ENCODE data around the gene ETDA.
"Not testable (repeated sequence)": the region's sequence is repeated elsewhere in the genome, so short reads cannot be mapped to it uniquely, and the experiment has no call there.

ETDA gene

DNA sequence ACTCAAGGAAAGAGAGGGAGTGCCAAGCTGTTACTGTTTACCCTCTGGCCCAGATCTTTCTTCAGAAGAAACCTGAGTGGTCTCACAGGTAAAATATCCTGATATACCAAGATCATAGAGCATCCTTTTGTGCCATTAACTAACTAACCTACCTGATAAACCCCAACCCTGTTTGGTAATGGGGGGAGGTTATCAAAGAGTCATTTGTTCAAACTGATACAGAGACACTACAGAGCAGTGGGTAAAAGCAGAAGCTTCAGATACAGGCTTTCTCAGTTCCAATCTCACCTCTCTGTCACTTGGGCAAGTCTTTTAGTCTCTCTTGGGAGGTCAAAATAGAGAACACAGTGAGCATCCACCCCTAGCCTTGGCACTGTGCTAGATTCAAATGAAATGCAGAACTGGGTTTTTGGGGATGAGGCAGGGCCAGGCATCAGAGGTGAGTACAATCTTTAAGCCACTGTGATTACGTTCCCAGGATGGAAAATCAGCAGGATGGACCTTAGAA, at the start of gene ETDA:
Gene ETDA (plus strand): TSS at position 51 of the 508 bp plus-strand sequence. CDS start 1,216 bp downstream, outside the sequence.
- DNase-seq, result not testable (repeated sequence)

GRCh38 chrX:135206427-135206826, 45.4 kb upstream of the ETDA start:
- DNase-seq, result peak; percentile 29

DNA sequence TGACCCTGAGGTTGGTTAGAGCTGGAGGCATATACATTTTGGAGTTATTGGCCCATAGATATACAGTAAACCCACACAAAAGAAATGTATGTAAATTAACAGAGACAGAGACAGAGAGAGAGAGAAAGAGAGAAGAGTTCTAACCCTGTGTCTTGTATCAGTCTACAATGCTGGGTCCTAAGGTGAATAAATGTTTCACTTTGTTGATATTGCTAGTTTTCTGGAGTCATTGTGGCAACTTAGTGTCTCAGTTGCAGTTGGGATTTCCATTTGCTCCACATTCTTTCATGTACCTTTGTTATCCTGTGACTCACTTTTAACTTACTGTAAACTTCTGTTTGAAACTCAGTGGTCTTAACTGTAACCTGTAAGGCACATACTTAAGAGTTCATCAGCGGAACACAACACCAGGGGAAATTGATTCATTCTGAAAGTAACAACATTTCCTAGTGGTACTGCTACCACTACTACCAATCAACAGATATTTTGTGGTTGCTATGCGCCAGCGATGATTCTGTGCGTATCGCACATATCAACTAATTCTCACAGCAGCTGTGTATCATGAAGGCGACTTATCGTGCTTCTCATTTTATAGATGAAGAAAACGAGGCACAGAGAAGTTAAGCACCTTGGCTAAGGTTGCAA, 38.5 kb upstream of the ETDA start:
- DNase-seq, result peak; percentile 68

- not testable (repeated sequence) for DNase-seq
Measured at GRCh38 chrX:135245989-135246388, 5.9 kb upstream of the ETDA start.

DNA sequence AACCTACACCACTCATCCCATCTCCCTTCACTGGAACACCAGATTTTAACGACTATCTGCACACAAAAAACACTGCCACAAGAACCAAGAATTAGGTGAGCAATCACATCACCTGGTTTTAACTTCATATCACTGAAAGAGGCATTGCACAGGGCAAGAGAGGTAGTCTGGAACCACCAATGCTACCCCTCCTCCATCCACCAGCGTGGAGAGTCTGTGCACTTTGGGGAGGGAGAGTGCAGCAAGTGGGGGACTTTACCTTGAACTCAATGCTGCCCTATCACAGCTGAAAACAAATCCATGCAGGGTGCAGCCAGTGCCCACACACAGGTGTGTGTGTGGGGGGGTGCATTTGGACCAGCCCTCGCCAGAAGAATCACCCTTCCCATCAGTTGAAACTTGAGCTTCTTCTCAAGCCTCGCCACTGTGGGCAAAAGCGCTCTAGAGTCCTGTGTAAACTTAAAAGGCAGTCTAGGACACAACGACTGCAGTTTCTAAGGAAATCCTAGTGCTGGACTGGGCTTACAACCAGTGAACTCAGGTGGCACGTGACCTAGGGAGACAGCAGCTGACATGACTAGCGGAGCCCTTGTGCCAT, 4.3 kb downstream of the ETDA start:
- DNase-seq, result not testable (repeated sequence)

DNA sequence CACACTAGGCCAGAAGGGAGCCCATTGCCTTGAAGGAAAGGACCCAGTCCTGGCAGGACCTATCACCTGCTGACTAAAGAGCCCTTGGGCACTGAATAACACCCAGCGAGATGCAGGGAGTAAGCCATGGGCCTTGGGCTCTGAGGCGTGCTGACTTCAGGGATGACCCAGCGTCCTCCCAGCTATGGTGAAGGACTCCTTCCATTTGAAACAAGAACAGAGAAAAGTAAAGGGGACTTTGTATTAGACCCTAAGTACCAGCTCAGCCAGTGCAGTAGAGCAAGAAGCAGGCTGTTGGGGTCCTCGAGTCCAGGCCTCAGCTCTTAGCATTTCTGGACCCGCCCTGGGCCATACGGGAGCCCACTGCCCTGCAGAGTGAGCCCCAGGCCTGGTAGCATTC, 5.1 kb downstream of the ETDA start:
- no peak for DNase-seq

GRCh38 chrX:135257469-135257868, 5.6 kb downstream of the ETDA start:
- DNase-seq, result no peak

DNA sequence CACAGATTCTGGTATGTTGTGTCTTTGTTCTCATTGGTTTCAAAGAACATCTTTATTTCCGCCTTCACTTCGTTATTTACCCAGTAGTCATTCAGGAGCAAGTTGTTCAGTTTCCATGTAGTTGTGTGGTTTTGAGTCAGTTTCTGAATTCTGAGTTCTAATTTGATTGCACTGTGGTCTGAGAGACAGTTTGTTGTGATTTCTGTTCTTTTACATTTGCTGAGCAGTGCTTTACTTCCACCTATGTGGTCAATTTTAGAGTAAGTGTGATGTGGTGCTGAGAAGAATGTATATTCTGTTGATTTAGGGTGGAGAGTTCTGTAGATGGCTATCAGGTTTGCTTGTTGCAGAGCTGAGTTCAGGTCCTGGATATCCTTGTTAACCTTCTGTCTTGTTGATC, 9.1 kb downstream of the ETDA start:
- DNase-seq, result not testable (repeated sequence)

- DNase-seq, result not testable (repeated sequence)
Measured at GRCh38 chrX:135263376-135263775, 11.5 kb downstream of the ETDA start.

DNA sequence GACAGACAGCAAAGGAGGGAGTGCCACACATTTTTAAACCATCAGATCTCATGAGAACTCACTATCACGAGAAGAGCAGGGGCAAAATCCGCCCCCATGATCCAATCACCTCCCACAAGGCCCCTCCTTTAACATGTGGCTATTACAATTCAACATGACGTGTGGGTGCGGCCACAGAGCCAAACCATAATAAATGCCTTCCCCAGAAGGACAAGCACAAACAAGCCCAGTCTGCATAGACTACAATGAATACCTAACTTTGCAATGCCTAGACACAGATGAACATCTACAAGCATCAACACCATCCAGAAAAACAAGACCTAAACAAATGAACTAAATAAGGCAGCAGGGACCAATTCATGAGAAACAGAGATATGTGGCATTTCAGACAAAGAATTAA, 12.3 kb downstream of the ETDA start:
- no peak for DNase-seq

GRCh38 chrX:135273162-135273561, 21.3 kb downstream of the ETDA start:
- no peak for DNase-seq

DNA sequence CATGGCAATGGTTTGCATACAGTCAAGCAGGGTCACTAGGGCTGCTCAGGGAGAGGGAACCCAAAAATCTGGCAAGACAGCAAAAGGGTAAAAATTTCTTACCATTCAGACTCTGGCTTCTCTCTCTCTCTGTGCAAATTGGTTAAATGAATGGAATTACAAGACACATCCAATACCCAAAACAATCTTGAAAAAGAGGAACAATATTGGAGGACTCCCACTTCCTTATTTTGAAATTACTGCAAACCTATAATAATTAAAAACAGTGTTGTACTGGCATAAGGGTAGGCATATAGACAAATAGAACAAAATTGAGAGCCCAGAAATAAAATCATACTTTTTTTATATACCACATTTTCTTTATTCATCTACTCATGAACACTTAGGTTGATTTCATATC, 24.1 kb downstream of the ETDA start:
- no peak for DNase-seq

DNA sequence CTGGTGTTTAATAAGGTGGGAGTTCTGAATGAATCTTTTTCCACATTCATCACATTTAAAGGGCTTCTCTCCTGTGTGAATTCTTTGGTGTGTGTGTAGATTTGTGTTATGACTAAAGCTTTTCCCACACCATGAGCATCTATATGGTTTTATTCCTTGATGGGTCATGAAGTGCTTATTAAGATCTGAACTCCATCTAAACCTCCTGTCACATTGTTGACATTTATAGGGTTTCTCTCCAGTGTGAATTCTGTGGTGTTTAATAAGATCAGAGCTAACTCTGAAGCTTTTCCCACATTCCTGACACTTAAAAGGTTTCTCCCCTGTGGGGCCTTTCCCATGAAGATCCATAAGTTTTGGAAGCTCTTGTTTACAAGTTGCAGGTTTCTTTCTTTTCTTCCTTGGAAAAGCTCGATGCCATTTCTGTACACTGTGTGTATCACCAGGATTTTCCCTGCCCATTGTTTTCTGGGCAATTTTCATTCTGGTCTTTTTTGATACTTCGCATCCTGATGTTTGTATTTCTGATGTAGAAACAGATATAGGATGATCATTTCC, 35.5 kb downstream of the ETDA start:
- no peak for DNase-seq

- peak; percentile 78 for DNase-seq
Measured at GRCh38 chrX:135295238-135295943, 43.5 kb downstream of the ETDA start.

DNA sequence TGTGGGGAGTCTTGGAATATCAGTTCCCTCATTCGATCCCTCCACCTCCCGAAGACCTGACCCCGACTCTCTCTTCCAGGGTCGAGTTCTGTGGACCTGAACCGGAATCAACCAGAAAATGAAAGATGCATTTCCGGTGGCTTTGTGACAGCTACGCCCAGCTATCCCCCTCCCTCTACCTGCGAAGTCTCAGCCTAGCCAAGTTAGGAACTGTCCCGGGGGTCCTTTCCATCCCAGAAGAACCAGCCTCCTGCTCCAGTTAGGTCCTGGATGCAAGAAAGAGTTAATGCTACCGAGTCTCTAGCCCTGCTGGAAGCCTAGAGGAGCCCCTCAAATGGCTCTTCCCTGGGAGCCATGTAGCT, 44.1 kb downstream of the ETDA start:
- no peak for DNase-seq

GRCh38 chrX:135302269-135302873, 50.5 kb downstream of the ETDA start:
- DNase-seq, result no peak
